Hepatocyte (in vitro differentiated cells): ENCODE results near the gene KCNQ1.

ENCODE experiments used
- EZH2 ChIP-seq: fragments of 200-600 bp; sonication (generic); IDR thresholded peaks from 2 replicates; pipeline ENCODE4 v1.6.1; 2016; ENCODE audit warnings: antibody characterized with exemption, mild to moderate bottlenecking, borderline replicate concordance
- EZH2phosphoT487 ChIP-seq: fragments of 200-600 bp; sonication (generic); IDR thresholded peaks from one replicate; pipeline ENCODE4 v1.6.1; 2018; ENCODE audit warnings: antibody characterized with exemption, mild to moderate bottlenecking, low read depth, moderate library complexity; ENCODE audit not compliant: unreplicated experiment, severe bottlenecking
- TF ChIP-seq, protein P1 (sequence below): fragments of 200-600 bp; sonication (generic); IDR thresholded peaks from 2 replicates; pipeline ENCODE4 v1.5.1; 2016; ENCODE audit warnings: antibody characterized with exemption, mild to moderate bottlenecking; ENCODE audit not compliant: poor library complexity

DNA sequence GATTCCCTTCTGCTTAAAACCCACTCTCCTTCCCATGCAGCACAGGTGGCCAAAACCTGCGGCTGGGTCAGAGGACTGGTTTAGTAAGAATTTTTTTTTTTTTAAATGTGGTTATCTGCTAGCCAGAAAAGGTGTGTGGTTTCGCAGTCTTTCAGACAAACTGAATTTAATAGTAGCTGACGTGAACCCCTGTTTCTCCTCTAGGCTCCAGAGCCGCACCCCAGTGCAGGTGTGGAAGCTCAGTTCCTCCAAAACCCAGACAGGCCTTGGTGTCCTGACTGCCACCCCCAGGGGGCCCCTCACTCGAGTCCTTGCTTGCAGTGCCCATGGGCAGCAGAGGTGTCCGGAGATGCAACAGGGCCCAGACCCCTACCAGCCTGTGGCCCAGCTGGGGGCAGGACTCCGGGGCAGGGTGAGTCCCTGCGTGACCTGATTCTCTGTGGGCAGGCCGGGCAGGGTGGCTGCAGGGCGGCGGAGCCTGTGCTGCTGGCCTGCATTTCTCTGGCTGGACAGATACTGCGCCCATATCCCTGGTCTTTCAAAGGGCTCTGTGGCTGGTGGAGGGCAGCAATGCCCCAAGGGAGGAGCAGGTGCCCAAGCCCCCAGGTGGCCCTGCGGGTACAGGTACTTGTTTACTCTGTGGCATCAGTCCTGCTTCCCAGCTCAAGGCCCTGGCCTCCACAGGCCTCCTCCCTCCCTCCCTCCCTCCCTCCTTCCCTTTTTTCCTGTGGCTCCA, 15.2 kb downstream of the KCNQ1 start:
- TF ChIP-seq, protein P1, sequence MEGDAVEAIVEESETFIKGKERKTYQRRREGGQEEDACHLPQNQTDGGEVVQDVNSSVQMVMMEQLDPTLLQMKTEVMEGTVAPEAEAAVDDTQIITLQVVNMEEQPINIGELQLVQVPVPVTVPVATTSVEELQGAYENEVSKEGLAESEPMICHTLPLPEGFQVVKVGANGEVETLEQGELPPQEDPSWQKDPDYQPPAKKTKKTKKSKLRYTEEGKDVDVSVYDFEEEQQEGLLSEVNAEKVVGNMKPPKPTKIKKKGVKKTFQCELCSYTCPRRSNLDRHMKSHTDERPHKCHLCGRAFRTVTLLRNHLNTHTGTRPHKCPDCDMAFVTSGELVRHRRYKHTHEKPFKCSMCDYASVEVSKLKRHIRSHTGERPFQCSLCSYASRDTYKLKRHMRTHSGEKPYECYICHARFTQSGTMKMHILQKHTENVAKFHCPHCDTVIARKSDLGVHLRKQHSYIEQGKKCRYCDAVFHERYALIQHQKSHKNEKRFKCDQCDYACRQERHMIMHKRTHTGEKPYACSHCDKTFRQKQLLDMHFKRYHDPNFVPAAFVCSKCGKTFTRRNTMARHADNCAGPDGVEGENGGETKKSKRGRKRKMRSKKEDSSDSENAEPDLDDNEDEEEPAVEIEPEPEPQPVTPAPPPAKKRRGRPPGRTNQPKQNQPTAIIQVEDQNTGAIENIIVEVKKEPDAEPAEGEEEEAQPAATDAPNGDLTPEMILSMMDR = no peak
- TF ChIP-seq EZH2 = no peak
- no peak for TF ChIP-seq EZH2phosphoT487
